ENCODE results near the gene SYNJ2.

DNA sequence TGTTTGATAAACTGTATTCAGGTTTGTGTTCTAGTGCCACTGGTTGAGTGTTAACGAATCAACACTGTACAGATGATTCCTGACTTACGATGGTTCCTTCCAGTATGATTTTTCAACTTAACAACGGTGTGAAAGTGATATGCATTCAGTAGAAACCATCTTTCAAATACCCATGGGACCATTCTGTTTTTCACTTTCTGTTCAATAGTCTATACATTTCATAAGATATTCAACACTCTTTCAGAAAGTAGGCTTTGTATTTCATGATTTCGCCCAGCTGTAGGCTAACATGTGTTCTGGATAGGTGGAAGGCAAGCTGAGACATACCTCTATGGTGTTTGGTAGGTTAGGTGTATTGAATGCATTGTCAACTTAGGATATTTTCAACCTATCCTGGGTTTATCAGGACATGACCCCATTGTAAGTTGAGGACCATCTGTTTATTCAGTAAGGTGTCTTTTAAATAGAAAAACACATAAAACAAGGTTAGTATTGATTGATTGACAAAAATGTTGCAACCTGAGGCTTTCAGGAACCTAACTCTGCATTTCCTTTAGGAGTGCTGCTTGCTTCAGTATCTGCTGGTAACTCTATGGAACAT is 32.3 kb downstream of the SYNJ2 start:
- TF ChIP-seq, protein P1, sequence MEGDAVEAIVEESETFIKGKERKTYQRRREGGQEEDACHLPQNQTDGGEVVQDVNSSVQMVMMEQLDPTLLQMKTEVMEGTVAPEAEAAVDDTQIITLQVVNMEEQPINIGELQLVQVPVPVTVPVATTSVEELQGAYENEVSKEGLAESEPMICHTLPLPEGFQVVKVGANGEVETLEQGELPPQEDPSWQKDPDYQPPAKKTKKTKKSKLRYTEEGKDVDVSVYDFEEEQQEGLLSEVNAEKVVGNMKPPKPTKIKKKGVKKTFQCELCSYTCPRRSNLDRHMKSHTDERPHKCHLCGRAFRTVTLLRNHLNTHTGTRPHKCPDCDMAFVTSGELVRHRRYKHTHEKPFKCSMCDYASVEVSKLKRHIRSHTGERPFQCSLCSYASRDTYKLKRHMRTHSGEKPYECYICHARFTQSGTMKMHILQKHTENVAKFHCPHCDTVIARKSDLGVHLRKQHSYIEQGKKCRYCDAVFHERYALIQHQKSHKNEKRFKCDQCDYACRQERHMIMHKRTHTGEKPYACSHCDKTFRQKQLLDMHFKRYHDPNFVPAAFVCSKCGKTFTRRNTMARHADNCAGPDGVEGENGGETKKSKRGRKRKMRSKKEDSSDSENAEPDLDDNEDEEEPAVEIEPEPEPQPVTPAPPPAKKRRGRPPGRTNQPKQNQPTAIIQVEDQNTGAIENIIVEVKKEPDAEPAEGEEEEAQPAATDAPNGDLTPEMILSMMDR (IDR thresholded peaks at IDR 0.05; ENCODE audit: poor library complexity, severe bottlenecking), result no peak
- no peak for TF ChIP-seq POLR2AphosphoS5 (IDR thresholded peaks at IDR 0.05)
- TF ChIP-seq SMC3 (conservative IDR thresholded peaks at IDR 0.05; ENCODE audit: poor library complexity), result no peak

Data from neural cell (in vitro differentiated cells).